CD4-positive, alpha-beta T cell treated with Interferon alpha-2 for 1 hour (primary cell): ENCODE measurements around the gene TP53I11.

Source experiments
- DNase-seq, 2 donors: peaks; one replicate each; pipeline ENCODE4 v3.0.0-alpha.2; 2020 to 2022

TP53I11 gene

DNA sequence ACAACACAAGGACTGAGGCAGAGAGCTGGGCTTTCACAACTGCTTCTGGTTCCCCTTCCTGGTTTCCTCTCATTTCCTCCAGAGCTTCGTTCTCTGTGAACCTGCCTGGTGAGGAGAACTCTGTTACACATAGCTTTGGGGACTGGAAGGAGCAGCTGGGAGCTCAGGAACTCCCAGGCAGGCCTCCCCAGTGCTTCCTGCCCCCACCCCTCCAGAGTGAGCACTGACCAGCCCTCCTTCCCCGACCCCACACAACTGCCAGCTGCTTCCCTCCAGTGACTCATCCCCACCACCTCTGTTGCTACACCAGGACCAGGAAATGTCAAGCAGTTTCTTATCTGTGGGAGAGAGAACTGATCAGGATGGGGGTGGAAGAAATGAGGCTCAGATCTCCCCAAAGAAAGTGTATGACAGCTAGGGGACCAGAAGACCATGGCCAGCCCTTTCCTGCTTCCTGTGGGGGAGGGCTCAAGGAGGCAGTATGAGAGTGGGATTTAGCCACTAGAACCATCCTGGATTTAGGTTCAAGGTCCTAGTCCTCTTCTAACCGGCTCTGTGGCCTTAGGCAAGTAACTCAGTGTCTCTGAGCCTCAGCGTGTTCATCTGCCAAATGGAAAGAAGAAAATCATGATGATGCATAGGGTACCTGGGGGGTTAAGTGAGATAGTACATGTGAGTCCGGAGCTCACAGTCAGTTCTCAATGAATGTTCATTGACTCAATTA lies 4.5 kb upstream of the TP53I11 start:
- DNase-seq, result peak in 1 of 2 donors; percentile 48

- no peak for DNase-seq
Measured at GRCh38 chr11:44954051-44954906, 3.6 kb upstream of the TP53I11 start.

GRCh38 chr11:44952500-44953260 lies 2.0 kb upstream of the TP53I11 start:
- DNase-seq, result no peak

GRCh38 chr11:44952082-44952481 lies 1.4 kb upstream of the TP53I11 start:
- DNase-seq, result no peak

DNA sequence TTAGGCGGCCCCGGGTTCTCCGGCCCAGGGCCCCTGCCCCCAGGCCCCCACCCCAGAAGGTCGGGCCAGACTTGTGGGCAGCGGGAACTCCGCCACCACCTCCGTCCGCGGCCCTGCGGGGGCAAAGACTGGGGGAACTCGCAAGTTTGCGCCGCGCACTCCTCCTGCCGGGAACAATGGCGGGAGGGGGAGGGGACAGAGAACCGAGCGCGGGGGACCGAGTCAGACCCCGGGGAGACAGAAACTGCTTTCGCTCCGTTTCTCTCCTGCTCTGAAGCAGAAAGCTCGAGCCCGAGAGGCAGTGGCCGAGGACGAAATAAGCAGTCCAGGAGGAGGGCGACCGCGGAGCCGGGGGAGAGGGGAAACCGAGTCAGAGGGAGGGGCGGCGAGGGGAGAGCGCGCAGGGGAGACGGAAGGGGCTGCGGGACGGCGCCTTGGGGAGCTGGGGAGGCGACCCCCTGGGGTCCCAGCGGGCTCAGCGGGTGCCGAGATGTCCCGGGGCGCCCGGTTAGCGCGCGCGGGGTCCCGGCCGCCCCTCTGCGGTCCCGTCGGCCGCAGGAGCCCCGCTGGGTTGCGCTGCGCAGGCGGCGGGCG lies 555 bp downstream of the TP53I11 start:
- DNase-seq, result peak in 1 of 2 donors; percentile 25

- DNase-seq, result peak in 1 of 2 donors; percentile 36
Measured at GRCh38 chr11:44949160-44950030, 1.3 kb downstream of the TP53I11 start.

- DNase-seq, result no peak
Measured at GRCh38 chr11:44948155-44948554, 2.5 kb downstream of the TP53I11 start.

GRCh38 chr11:44947114-44947513 lies 3.6 kb downstream of the TP53I11 start:
- no peak for DNase-seq

DNA sequence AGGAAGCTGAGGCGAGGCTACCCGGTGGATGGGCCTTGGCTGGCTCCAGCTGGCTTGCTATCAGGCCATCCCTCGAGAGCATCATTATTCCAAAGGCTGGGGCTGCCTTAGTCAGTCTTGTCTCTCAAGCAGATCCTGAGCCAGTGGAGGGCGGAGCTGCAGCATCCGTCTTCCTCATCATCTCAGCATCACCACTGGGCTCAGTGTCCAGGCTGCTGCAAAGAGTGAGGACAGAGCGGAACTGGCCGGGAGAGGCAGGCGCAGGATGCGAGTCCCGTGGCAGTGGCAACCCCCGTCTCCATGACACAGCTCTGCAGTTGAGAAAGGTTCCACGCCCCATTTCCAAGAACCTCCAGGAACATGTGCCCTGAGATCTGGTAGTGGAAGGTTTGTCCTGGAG lies 4.4 kb downstream of the TP53I11 start:
- no peak for DNase-seq

GRCh38 chr11:44945666-44946065 lies 5.0 kb downstream of the TP53I11 start:
- no peak for DNase-seq

- no peak for DNase-seq
Measured at GRCh38 chr11:44944853-44945235, 5.8 kb downstream of the TP53I11 start.

GRCh38 chr11:44944181-44944852 lies 6.4 kb downstream of the TP53I11 start:
- no peak for DNase-seq

GRCh38 chr11:44943696-44944095 lies 7.0 kb downstream of the TP53I11 start:
- no peak for DNase-seq

GRCh38 chr11:44943118-44943517 lies 7.6 kb downstream of the TP53I11 start:
- peak in 1 of 2 donors; percentile 54 for DNase-seq

DNA sequence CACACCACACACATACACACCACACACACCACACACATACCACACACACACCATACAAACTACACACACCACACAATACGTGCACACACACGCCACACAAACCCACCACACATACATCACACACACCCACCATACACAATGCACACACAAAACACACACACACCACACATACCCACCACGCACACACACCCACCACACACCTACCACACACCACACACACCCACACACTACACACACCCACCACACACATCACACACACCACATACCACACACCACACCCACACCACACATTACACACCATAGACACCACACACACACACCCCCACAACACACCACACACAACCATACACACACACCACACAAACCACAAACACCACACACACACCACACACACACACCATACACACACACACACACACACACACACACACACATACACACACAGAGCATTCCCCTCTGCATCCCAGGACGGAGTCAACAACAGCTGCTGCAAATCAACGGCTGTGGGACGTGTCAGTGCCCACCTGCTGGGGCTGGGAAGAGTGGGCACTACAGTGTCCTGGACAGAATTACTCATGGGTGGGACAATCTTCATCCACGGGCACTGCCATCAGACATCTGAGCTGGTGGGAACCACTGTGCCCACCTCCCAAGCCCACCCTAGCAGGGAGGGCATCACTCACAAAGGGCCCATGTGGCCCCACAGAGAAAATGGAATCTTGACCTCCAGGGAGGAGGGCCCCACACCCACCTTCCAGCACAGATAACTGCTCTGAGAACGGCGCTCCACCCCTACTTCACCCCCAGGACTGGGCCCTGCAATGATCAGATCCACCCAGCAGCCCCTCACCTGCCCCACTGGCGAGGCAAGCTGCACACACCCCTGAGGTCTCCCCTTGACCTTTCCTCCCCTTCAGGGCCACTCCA lies 8.4 kb downstream of the TP53I11 start:
- peak in 1 of 2 donors; percentile 9 for DNase-seq

GRCh38 chr11:44941259-44942021 lies 9.2 kb downstream of the TP53I11 start:
- no peak for DNase-seq

GRCh38 chr11:44940835-44941234 lies 9.8 kb downstream of the TP53I11 start:
- DNase-seq, result no peak

GRCh38 chr11:44940404-44940803 lies 10.3 kb downstream of the TP53I11 start:
- no peak for DNase-seq

GRCh38 chr11:44939673-44940395 lies 10.8 kb downstream of the TP53I11 start:
- no peak for DNase-seq
